ENCODE results near the gene VPS13C.

Gene VPS13C

GRCh38 chr15:61923173-61923572, 137.1 kb downstream of the VPS13C start:
- DNase-seq (ENCODE audit: low read depth) = no peak
- no peak overlapping the region for H3K4me3 ChIP-seq (ENCODE audit: low read depth, low read length)
- TF ChIP-seq, protein P1, sequence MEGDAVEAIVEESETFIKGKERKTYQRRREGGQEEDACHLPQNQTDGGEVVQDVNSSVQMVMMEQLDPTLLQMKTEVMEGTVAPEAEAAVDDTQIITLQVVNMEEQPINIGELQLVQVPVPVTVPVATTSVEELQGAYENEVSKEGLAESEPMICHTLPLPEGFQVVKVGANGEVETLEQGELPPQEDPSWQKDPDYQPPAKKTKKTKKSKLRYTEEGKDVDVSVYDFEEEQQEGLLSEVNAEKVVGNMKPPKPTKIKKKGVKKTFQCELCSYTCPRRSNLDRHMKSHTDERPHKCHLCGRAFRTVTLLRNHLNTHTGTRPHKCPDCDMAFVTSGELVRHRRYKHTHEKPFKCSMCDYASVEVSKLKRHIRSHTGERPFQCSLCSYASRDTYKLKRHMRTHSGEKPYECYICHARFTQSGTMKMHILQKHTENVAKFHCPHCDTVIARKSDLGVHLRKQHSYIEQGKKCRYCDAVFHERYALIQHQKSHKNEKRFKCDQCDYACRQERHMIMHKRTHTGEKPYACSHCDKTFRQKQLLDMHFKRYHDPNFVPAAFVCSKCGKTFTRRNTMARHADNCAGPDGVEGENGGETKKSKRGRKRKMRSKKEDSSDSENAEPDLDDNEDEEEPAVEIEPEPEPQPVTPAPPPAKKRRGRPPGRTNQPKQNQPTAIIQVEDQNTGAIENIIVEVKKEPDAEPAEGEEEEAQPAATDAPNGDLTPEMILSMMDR (IDR thresholded peaks at IDR 0.05; ENCODE audit: low read depth, low read length, missing control alignments) = no peak

GRCh38 chr15:61921093-61921492, 139.2 kb downstream of the VPS13C start:
- DNase-seq (ENCODE audit: low read depth) = no peak
- TF ChIP-seq, protein P1 (IDR thresholded peaks at IDR 0.05; ENCODE audit: low read depth, low read length, missing control alignments) = no peak
- no peak overlapping the region for H3K4me3 ChIP-seq (ENCODE audit: low read depth, low read length)

DNA sequence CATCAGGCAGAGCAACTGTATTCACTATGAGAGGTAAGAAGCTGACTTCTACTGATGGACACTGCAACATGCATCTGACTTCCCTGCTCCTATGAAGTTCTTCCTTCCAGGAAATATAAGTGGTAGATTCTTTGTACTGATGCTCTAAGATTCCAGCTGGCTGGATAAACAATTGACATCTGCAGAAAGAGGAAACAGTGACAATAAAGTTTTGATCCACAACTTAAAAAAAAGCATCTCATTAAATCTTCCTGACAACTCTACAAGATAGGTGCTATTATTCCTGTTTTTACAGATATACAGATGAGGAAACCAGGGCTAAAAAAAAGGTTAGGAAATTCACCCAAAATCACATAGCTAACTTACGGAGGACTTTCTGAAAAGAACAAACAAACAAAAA, 142.8 kb downstream of the VPS13C start:
- DNase-seq (ENCODE audit: low read depth) = no peak
- H3K4me3 ChIP-seq (ENCODE audit: low read depth, low read length) = no peak overlapping the region
- TF ChIP-seq, protein P1 (IDR thresholded peaks at IDR 0.05; ENCODE audit: low read depth, low read length, missing control alignments) = no peak

DNA sequence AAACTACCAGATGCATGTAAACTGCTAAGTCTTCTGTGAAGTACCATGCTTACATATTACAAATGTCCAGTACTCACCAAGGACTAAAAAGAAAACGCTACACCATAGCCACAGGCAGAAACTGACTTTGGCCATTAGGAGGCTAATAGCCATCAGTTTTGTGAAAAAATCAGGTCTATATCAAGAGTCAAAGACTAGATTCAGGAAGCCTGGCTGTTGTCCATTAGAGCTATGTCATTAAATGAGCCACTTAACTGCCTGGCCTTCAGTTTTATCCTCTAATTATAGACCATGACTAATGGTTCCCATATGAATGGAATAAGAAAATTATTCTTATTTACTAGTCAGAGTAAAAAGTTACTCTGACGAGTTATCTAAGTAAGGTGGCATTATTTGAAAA, 144.1 kb downstream of the VPS13C start:
- no peak overlapping the region for H3K4me3 ChIP-seq (ENCODE audit: low read depth, low read length)
- TF ChIP-seq, protein P1 (IDR thresholded peaks at IDR 0.05; ENCODE audit: low read depth, low read length, missing control alignments) = no peak
- no peak for DNase-seq (ENCODE audit: low read depth)

GRCh38 chr15:61915640-61916039, 144.6 kb downstream of the VPS13C start:
- no peak overlapping the region for H3K4me3 ChIP-seq (ENCODE audit: low read depth, low read length)
- no peak for DNase-seq (ENCODE audit: low read depth)

GRCh38 chr15:61910839-61911369, 149.3 kb downstream of the VPS13C start:
- H3K4me3 ChIP-seq (ENCODE audit: low read depth, low read length) = no peak overlapping the region
- no peak for DNase-seq (ENCODE audit: low read depth)
- TF ChIP-seq, protein P1 (IDR thresholded peaks at IDR 0.05; ENCODE audit: low read depth, low read length, missing control alignments) = no peak

More at GRCh38 chr15:61915640-61916039, 144.6 kb downstream of the VPS13C start:
- TF ChIP-seq, protein P1 (IDR thresholded peaks at IDR 0.05; ENCODE audit: low read depth, low read length, missing control alignments) = no peak

DNA sequence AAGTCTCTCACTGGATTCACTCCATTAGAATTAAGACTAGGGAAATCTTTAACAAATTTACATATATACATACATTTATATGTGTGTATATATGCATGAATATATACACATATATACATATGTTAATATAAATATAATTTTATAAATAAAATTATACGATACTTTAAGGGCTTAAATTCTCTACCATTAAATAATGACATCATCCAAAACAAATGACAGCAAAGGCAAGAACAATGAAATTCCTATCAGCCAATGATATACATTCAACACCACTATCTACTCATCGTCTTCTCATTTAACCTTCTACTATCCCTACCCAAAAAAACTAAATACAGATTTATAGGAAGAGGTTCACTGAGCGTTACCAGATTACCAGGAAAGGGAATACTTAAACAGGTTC, 152.0 kb downstream of the VPS13C start:
- TF ChIP-seq, protein P1 (IDR thresholded peaks at IDR 0.05; ENCODE audit: low read depth, low read length, missing control alignments) = no peak
- no peak overlapping the region for H3K4me3 ChIP-seq (ENCODE audit: low read depth, low read length)
- no peak for DNase-seq (ENCODE audit: low read depth)

Data from GM12864 (cell line).